Keratinocyte (primary cell): Measurements from ENCODE around the gene GALNT13. TPM values are rescaled to one million over a fixed set of nuclear protein-coding genes. Genes with fewer than 3 reads are reported as not detected.

Experiments used
- DNase-seq: peaks from one replicate; pipeline ENCODE4 v3.0.0-alpha.2; 2011; ENCODE audit warnings: low read depth, missing footprints, low spot score
- FAIRE-seq: peaks from 2 replicates; lab custom pipeline; 2011; peaks lifted over from hg19 to GRCh38; lab: Jason Lieb, UNC
- H2AFZ ChIP-seq: 2 replicates; pipeline ENCODE4 v1.6.0; 2012; ENCODE audit warnings: low read length, control low read depth, inconsistent platforms; ENCODE audit not compliant: control insufficient read depth
- H3K27ac ChIP-seq: 2 replicates; pipeline ENCODE4 v1.5.1; 2011; ENCODE audit warnings: low read length; ENCODE audit not compliant: control insufficient read depth, insufficient read depth
- H3K27me3 ChIP-seq: 3 replicates; pipeline ENCODE4 v1.6.0; 2011; ENCODE audit warnings: low read length; ENCODE audit not compliant: control insufficient read depth, insufficient read depth; ENCODE audit errors: extremely low read depth
- H3K36me3 ChIP-seq, 2 experiments: 2 replicates in 1 of 2; 3 replicates in 1 of 2; pipeline ENCODE4 v1.5.1; 2011; ENCODE audit warnings: low read length in 2 of 2, mild to moderate bottlenecking in 1 of 2; ENCODE audit not compliant: control insufficient read depth in 2 of 2, insufficient read depth in 2 of 2; ENCODE audit errors: extremely low read depth in 1 of 2
- H3K4me1 ChIP-seq: 3 replicates; pipeline ENCODE4 v1.5.1; 2011; ENCODE audit warnings: low read length; ENCODE audit not compliant: control insufficient read depth, insufficient read depth; ENCODE audit errors: extremely low read depth
- H3K4me2 ChIP-seq: 3 replicates; pipeline ENCODE4 v1.6.0; 2011; ENCODE audit warnings: low read depth, low read length; ENCODE audit not compliant: control insufficient read depth, insufficient read depth; ENCODE audit errors: extremely low read depth
- H3K4me3 ChIP-seq, 3 experiments: fragments of 200-600 bp in 1 of 3; sonication (generic) in 1 of 3; 2 replicates in 2 of 3; 3 replicates in 1 of 3; pipeline ENCODE4 v1.5.1; 2011 to 2016; ENCODE audit warnings: low read length in 3 of 3, mild to moderate bottlenecking in 3 of 3, control low read depth in 2 of 3, inconsistent platforms in 1 of 3, low read depth in 1 of 3, mixed read lengths in 1 of 3, mixed run types in 1 of 3, moderate library complexity in 1 of 3; ENCODE audit not compliant: control insufficient read depth in 2 of 3, insufficient read depth in 2 of 3; ENCODE audit errors: extremely low read depth in 1 of 3
- H3K79me2 ChIP-seq: 2 replicates; pipeline ENCODE4 v1.6.0; 2012; ENCODE audit warnings: low read length; ENCODE audit not compliant: control insufficient read depth, insufficient read depth
- H3K9ac ChIP-seq: 3 replicates; pipeline ENCODE4 v1.6.0; 2011; ENCODE audit warnings: low read length; ENCODE audit not compliant: control insufficient read depth, insufficient read depth; ENCODE audit errors: extremely low read depth
- H3K9me1 ChIP-seq: 3 replicates; pipeline ENCODE4 v1.6.0; 2011; ENCODE audit warnings: low read length; ENCODE audit not compliant: control insufficient read depth, insufficient read depth; ENCODE audit errors: extremely low read depth
- H3K9me3 ChIP-seq: 2 replicates; pipeline ENCODE4 v1.5.1; 2012; ENCODE audit warnings: low read depth, low read length; ENCODE audit not compliant: control insufficient read depth
- H4K20me1 ChIP-seq: 3 replicates; pipeline ENCODE4 v1.6.0; 2011; ENCODE audit warnings: low read length; ENCODE audit not compliant: control insufficient read depth, insufficient read depth; ENCODE audit errors: extremely low read depth
- CTCF ChIP-seq, 3 experiments: IDR thresholded peaks in 1 of 3; conservative IDR thresholded peaks in 1 of 3; optimal IDR thresholded peaks in 1 of 3; 2 replicates in 2 of 3; 3 replicates in 1 of 3; pipeline versions ENCODE3 to v1.5.1; 2011; ENCODE audit warnings: low read length in 3 of 3, mild to moderate bottlenecking in 3 of 3, moderate library complexity in 2 of 3, control low read depth in 1 of 3, inconsistent platforms in 1 of 3; ENCODE audit not compliant: insufficient read depth in 2 of 3; ENCODE audit errors: extremely low read depth in 1 of 3
- EZH2 ChIP-seq: IDR thresholded peaks from one replicate; pipeline ENCODE4 v1.6.1; 2012; ENCODE audit warnings: inconsistent platforms, mild to moderate bottlenecking, low read length, moderate library complexity
- dilution Hi-C: fragments of 300-500 bp; cut with MboI; formaldehyde crosslinking; loops from one replicate; pipeline ENCODE4 v1.7.0; 2020; ENCODE audit warnings: low sequenced_read_pairs; ENCODE audit not compliant: extremely low pct_ligation_motif_present
- polyA plus RNA-seq, 5 experiments: library from polyadenylated mRNA; depleted of rRNA in 3 of 5; stranded (reverse) in 3 of 5; stranded (forward) in 1 of 5; unstranded in 1 of 5; fragments of >200 nt; gene quantifications; 1 replicate in 1 of 5; 2 replicates in 3 of 5; 3 replicates in 1 of 5; pipeline versions ENCODE4 v1.2.1 to v1.2.3, GENCODE V29; 2011 to 2012; ENCODE audit warnings: missing spikeins in 2 of 5, low read depth in 1 of 5, low replicate concordance in 1 of 5

The GALNT13 gene
- polyA plus RNA-seq, 1 donor (not counting 4 experiments of a cell fraction or from before 2014, with no cell fraction given) = not detected

- TF ChIP-seq EZH2 (no peak), CTCF (optimal IDR thresholded peaks at IDR 0.05 in 1 of 3, IDR thresholded peaks at IDR 0.05 in 1 of 3, conservative IDR thresholded peaks at IDR 0.05 in 1 of 3; ENCODE audit: extremely low read depth in 1 of 3, insufficient read depth in 2 of 3, low read length in 3 of 3) (no peak)
- no peak overlapping the region for H2AFZ ChIP-seq
- H3K36me3 ChIP-seq = no peaks in the 10 kb centered on the region
- H4K20me1 ChIP-seq = no peaks in the 10 kb centered on the region
- H3K4me3 ChIP-seq = no peak overlapping the region
- DNase-seq (no peak), FAIRE-seq (no peak)
- no peaks in the 10 kb centered on the region for H3K9me3 ChIP-seq
- no peaks in the 10 kb centered on the region for H3K27me3 ChIP-seq
- dilution Hi-C loops = no loop called here
- no peaks in the 10 kb centered on the region for H3K9me1 ChIP-seq
- H3K4me1 ChIP-seq = no peaks in the 10 kb centered on the region
- no peak overlapping the region for H3K4me2 ChIP-seq
- no peak overlapping the region for H3K27ac ChIP-seq
- no peak overlapping the region for H3K9ac ChIP-seq
- H3K79me2 ChIP-seq = no peaks in the 10 kb centered on the region
Measured at GRCh38 chr2:154261473-154262027, 389.8 kb downstream of the GALNT13 start.

GRCh38 chr2:154263206-154263605, 391.5 kb downstream of the GALNT13 start:
- Histone ChIP-seq H3K27me3 (no peaks in the 10 kb centered on the region), H3K9me3 (no peaks in the 10 kb centered on the region), H3K9me1 (no peaks in the 10 kb centered on the region), H3K4me2 (no peak overlapping the region), H2AFZ (no peak overlapping the region), H3K36me3 (no peaks in the 10 kb centered on the region), H3K4me3 (no peak overlapping the region), H3K4me1 (no peaks in the 10 kb centered on the region), H3K27ac (no peak overlapping the region), H3K79me2 (no peaks in the 10 kb centered on the region), H3K9ac (no peak overlapping the region), H4K20me1 (no peaks in the 10 kb centered on the region)
- dilution Hi-C loops = no loop called here
- no peak for TF ChIP-seq CTCF (optimal IDR thresholded peaks at IDR 0.05 in 1 of 3, IDR thresholded peaks at IDR 0.05 in 1 of 3, conservative IDR thresholded peaks at IDR 0.05 in 1 of 3; ENCODE audit: extremely low read depth in 1 of 3, insufficient read depth in 2 of 3, low read length in 3 of 3)
- TF ChIP-seq EZH2 = no peak
- no peak for DNase-seq
- FAIRE-seq = no peak
